ENCODE data around the gene LTO1.

The LTO1 gene

GRCh38 chr11:69657911-69658625, 17.1 kb downstream of the LTO1 start:
- DNase-seq (ENCODE audit: low spot score), result no peak

DNA sequence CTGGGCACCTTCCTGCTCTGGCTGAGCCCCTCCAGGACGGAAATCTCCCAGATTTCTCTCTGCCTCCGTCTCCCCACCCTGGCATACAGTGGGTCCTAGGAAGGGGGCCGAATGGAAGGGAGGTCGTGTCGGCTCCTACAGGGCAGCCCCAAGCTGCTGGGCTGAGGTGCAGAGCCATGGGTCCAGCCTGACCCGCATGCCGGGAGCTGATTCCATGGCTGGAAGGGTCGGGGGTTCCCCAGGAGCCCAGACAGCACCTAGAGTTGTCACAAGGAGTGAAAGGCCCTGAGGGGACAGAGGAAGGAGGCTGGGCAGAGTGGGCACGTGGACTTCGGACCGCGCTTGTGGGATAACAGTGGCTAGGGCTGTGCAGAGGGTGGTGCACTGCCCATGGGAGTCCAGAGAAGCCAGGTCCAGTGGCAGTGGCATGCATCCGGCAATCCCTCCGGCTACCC, 17.7 kb downstream of the LTO1 start:
- DNase-seq (ENCODE audit: low spot score), result no peak

DNA sequence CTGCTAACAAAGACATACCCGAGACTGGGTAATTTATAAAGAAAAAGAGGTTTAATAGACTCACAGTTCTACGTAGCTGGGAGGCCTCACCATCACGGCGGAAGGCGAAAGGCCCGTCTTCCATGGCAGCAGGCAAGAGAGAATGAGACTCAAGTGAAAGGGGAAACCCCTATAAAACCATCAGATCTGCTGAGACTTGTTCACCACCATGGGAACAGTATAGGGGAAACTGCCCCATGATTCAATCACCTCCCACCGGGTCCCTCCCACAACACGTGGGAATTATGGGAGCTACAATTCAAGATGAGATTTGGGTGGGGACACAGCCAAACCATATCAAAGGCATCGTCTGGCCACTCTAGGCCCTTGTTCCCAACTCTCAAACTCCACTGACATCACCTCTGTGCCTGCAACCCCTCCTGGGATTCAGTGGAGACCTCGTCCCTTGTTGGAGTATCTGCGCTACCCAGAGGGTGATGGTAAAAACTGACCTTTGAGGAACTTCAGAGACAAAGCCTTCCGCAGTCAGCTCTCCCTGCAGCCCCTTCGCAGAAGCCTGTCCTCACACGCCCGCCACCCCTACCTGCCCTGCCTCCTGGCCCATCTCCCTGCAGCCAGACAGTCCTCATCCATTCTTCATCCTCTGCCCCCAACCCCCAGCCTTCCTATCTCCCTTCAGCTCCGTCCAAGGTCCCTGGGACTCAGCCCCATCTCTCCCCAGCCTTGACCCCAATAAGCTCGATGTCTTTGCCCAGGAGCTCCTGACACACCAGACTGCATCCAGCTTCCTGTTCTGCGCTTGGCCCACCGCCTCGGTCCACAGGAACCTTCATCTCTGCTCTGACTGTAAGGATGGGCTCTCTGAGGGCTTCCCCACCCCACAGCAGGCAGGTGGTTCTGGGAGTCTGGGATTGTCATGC, 18.4 kb downstream of the LTO1 start:
- no peak for DNase-seq (ENCODE audit: low spot score)

GRCh38 chr11:69655479-69656428, 19.4 kb downstream of the LTO1 start:
- no peak for DNase-seq (ENCODE audit: low spot score)

- no peak for DNase-seq (ENCODE audit: low spot score)
These were observed 20.3 kb downstream of the LTO1 start for GRCh38 chr11:69654660-69655478.

DNA sequence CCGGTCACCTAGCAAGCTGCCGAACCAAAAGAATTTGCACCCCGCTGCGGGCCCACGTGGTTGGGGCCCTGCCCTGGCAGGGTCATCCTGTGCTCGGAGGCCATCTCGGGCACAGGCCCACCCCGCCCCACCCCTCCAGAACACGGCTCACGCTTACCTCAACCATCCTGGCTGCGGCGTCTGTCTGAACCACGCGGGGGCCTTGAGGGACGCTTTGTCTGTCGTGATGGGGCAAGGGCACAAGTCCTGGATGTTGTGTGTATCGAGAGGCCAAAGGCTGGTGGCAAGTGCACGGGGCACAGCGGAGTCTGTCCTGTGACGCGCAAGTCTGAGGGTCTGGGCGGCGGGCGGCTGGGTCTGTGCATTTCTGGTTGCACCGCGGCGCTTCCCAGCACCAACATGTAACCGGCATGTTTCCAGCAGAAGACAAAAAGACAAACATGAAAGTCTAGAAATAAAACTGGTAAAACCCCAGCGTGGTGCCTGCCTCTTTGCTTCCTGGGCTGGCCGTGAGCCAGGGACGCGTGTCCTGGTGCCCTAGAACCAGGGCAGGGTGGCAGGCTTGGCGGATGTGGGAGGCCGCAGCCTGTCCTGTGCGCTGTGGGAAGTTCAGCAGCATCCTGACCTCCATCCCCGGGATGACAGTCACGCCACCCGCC, 21.0 kb downstream of the LTO1 start:
- DNase-seq (ENCODE audit: low spot score), result no peak

DNA sequence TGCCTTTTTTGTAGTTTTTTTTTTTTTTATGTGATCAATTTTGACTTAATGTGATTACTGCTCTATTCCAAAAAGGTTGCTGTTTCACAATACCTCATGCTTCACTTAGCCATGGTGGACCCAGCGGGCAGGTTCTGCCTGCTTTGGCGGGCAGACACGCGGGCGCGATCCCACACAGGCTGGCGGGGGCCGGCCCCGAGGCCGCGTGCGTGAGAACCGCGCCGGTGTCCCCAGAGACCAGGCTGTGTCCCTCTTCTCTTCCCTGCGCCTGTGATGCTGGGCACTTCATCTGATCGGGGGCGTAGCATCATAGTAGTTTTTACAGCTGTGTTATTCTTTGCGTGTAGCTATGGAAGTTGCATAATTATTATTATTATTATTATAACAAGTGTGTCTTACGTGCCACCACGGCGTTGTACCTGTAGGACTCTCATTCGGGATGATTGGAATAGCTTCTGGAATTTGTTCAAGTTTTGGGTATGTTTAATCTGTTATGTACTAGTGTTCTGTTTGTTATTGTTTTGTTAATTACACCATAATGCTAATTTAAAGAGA, 21.7 kb downstream of the LTO1 start:
- DNase-seq (ENCODE audit: low spot score), result no peak

GRCh38 chr11:69652999-69653398, 22.2 kb downstream of the LTO1 start:
- DNase-seq (ENCODE audit: low spot score), result no peak

- DNase-seq (ENCODE audit: low spot score), result no peak
These were observed 23.1 kb downstream of the LTO1 start for GRCh38 chr11:69651834-69652620.

GRCh38 chr11:69650832-69651344, 24.3 kb downstream of the LTO1 start:
- no peak for DNase-seq (ENCODE audit: low spot score)

GRCh38 chr11:69650081-69650831, 24.9 kb downstream of the LTO1 start:
- DNase-seq (ENCODE audit: low spot score), result no peak

- no peak for DNase-seq (ENCODE audit: low spot score)
These were observed 25.6 kb downstream of the LTO1 start for GRCh38 chr11:69649576-69649900.

DNA sequence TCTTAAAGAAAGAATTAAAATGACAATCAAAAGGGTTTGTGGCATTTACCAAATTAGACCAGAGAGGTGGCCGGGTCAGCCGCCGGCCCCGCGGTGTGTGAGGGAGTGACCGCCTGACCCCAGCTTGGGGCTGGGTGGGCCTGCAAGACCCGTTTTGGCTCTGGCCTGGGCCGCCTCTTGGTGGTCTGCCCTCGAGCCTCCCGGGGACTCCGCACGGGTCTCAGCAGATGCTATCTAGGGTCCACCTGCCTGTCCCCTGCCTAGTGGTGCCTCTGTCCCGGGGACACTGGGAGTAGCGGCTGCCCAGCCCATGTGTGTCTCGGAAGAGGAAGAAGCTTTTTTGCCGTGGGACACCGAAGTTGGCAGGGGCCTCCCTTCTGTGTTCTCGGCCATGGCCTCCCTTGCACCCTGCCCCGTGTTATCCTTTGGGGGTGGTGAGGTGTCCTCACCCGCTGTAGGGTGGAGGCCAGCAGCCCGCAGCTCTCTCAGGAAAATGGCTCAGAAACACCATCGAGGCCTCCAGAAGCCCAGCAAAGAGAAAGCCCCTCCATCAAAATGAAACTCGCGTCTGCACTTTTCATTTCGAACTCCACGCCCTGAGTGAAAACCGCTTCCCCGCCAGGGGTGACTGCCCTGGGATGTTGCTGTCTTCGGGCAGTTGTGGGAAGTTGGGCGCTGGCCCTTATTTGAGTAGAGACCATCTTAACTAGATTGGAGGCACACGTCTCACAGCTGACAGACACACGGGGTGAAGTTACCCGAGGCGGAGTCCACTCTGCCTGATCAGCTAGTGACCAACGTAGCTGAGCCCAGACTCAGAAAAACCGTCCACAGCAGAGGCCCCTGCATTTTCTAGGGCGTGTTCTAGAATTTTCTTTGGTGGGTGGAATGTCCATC, 26.2 kb downstream of the LTO1 start:
- no peak for DNase-seq (ENCODE audit: low spot score)

- DNase-seq (ENCODE audit: low spot score), result no peak
These were observed 27.2 kb downstream of the LTO1 start for GRCh38 chr11:69647761-69648497.

DNA sequence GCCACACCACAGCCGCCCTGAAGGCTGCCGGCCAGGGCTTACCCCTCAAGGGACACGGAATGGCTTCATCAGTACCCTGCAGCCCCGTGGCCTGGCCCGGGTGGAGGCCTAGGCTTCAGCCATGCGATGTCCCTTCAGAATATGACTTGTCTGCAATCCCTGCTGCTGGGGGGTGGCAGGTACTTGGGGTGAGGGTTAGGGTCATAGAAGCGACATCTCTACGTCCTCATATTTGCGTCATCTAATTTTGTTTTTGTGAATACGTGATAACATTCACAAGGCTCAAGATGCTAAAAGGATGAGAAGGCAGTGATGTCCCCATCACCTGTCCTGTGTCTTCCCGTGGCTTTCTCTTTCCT, 27.8 kb downstream of the LTO1 start:
- no peak for DNase-seq (ENCODE audit: low spot score)

GRCh38 chr11:69646493-69647389, 28.4 kb downstream of the LTO1 start:
- DNase-seq (ENCODE audit: low spot score), result no peak

Data from GM03348 (cell line).